A549 treated with RU486 at 1 μM for 4 hours (cell line): Measurements from ENCODE around the gene UBE2M. TPM values are rescaled to one million over a fixed set of nuclear protein-coding genes. Genes with fewer than 3 reads are reported as not detected.

ENCODE experiments used
- total RNA-seq: library from RNA; stranded (reverse); fragments of 200-300 nt; extraction: Qiagen RNA extraction; gene quantifications from 5 replicates; pipeline ENCODE4 v1.2.3, GENCODE V29; 2022; ENCODE audit warnings: low read depth

Gene UBE2M
- total RNA-seq = 139 to 187 TPM (median 143 TPM) in 5 replicates

DNA sequence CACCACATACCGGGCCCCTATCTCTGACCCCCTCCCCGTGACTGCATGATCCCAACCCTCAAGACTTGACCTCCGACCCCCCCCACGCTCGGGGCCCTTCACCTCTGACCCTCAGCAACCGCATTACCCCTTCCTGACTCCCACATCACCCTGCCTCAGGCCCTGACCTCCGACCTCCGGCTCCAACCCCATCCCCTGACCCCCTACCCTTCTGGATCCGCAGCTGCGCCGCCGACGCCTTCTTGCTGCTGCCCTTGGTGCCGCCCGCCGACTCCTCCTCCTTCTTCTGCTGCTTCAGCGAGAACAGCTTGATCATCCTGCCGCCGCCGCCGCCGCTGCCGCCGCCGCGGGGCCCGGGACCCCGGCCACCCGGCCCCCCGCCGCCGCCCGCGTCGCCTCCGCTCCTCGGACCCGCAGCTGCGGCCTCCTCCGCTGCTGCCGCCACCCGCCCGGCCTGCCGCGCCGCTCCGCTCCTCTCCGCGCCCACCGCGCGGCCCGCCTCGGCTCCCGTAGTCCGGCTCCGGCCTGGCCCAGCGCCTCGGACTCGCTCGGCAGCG, at the start of gene UBE2M:
Gene UBE2M, minus strand, starts transcription at position 546 of the 557 bp plus-strand sequence. Its CDS starts 230 bp downstream, at position 316.

DNA sequence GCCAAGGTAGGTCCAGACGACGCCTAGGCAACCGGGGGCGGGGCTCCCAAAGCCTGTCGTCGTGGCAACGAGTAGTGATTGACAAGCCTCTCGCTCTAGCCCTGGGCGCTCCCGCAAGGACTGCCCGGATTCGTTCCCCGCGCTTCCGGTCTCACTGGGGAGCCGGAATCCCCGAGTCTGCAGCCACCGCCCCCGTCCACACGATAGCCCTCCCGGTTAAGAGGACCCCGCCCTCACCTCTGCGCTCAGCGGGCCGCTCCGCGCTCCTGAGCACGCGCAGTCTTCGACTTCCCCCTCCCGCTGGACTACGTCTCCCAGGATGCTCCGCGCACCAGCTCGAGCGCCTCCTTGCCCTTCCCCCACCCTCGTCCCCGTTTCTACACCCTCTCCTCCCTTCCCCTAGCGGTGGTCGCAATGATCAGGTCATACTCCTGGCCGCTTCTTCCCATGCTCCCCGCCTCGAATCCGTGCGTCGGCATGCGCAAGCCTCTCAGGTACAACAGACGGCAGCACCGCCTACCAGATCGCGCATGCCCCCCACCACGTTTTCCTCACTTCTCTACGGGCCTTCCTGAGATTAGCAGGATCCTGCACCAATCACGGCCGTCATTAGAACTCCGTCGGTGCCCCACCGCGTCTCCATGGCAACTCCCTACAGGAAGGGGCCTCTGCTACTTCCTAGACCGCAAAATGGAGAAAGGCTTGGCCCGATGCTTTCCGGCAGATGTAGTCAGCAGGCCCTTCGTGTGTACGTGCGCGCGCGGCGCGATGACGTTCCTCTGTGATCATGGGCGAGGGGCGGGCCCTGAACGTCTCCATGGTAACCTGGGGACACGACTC, 14.6 kb upstream of the UBE2M start, which contains the start of gene MZF1:
Gene MZF1, minus strand, starts transcription at position 518 of the 840 bp plus-strand sequence. CDS start 1,946 bp downstream, outside the sequence.

DNA sequence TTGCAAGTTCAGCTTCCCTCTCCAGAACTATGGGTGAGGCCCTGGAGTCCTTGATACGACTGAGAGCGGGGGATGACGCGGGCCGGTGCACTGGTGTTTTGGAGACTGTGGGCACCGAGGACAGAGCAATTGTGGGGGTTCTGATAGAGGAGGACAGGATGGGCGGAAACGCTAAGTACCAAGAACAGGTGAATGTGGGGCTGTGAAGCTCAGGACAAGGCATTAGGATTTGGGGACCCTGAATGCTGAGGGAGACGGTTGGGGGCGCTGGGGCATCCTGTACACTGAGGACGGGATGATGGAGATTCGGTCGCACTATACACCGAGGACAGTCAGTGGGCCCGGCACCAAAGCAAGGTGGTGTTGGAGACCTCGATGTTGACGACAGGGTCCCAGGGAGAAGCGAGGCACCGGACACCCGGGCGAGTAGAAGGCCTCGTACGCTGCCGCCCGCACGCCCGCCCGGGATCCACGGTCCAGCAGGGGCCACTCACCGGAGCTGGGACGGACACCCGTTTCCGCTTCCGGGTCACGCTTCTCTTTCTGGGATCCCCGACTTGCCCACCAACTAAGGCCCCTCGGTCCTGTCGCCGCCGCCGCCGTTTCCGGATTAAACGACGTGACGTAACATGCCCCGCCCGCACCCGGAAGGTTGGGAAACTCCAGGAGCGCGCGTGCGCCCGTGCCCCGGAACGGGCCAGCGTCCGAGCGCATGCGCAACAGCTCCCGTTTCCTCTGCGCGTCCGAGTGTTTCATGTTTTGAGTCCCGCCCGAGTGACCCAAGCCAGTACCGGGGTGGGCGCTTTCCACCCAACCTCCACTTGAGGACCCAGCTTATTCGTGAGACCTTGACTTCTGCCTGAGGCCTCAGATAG, 3.7 kb downstream of the UBE2M start, which contains the start of gene CHMP2A:
Gene CHMP2A, minus strand, starts transcription at position 612 of the 875 bp plus-strand sequence. CDS start 893 bp downstream, outside the sequence.

DNA sequence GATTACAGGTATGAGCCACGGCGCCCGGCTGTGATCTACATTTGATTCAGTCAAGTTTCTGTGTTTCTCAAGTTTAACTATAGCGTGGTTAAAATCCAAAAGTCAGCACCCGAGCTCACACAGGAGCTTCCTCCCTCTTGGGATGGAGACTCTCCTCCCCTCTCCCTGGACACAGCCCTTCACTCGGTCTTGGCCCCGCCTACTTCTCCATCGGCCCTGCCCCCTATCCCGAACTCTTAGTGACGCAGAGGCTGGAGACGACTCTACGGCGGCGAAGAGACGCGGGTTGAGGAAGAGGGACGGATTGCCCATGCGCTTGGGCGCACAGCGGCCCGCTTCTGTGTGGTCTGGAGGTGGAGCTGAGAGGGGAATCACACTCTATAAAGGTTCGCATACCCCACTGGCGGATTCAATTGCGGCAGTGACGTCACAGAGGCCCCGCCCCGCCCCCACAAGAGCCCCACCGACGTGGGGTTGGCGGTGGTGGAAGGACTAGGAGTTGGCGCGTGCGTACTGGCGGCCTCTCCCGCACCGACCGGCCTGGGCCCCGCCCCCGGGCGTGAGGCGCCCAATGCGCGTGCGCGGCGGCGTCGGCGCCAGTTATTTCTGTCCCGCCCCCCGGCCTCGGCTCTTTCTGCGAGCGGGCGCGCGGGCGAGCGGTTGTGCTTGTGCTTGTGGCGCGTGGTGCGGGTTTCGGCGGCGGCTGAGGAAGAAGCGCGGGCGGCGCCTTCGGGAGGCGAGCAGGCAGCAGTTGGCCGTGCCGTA, 14.4 kb downstream of the UBE2M start, which contains the start of gene TRIM28:
Gene TRIM28, plus strand, starts transcription at position 239 of the 765 bp plus-strand sequence. CDS start 694 bp downstream, outside the sequence.

DNA sequence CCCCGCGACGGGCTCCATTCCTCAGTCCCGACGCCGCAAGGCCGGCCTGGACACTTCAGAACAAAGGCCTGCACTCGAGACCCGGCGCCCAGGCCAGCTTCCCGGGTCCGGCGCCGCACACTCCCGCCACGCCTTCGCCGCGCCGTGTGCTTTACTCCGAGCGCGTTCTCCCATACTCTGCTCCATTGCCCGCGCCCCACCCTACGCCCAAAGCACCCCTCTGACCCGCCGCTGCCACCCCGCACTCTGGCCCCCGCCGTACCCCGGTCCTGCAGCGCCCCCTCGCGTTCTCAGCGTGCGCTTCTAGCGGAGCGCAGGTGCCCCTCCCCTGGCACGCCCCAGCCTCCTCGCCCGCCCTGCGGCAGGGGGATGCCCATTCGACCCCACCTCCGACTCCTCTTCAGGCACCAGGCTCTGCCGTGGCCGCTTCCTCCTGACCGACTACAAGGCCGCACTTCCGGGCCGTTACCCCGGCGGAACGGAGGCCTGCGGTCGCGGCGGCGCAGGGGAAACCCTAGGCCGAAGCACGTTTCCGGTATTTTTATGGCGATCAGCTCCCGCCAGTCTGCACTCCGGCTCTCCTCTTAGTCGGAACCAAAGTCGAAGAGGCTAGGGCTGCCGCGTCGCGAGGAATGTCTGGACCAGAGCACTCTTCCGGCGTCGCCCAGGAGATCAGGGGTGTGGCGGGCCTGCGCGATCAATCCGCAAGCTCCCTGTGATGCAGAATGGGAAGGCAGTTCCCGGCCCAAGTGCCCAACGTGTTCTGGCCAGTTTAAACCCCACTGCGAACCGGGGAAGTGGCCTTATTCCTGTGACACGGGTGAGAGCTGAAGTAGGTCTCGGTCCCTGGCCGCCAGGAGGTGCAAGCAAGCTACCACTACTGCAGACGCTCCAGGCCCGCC, 38.8 kb downstream of the UBE2M start, which contains the start of gene ZBTB45:
Gene ZBTB45, minus strand, starts transcription at position 456 of the 902 bp plus-strand sequence. CDS start 2,137 bp downstream, outside the sequence.

DNA sequence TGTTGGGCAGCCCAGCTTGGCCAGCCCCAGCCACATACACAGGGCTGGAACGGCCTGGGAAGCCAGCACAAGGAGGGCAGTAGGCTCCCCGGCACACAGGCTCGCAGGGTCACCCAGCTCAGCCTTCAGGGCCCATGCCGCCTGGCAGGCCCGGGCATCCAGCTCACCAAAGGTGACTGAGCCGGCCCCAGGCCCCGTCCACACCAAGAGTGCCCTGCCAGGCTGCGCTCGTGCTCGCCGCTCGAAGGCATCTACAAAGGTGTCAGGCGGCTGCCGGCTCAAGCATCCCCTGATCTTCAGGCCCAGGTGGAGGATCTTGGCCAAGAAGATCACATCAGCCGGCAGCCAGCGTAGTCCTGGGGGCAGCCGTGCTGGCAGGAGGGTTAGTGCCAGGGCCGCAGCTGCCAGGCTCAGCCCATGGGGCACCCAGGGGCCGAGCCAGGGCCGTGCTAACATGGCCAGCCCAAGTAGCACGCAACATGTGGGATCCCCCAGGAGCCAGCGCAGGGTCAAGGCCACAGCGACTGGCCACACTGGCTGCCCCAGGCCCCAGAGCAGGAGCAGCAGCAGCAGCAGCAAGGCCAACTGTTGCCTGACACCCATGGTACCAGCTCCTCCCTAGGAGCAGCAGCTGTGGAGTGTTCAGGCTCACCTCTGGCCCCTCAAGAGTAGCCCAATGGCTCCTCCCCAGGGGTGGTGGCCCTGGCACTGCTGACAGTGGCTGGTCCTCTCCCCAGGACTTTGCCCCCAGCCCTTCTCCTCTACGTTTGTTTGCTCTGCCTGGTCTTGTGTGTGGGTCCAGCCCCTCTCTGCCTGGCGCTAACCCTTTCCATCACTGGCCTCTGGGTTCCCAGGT, 46.8 kb downstream of the UBE2M start, which contains the start of gene SLC27A5:
Gene SLC27A5, minus strand, starts transcription at position 640 of the 856 bp plus-strand sequence. Its CDS starts 37 bp downstream, at position 603.

Other genes starting within 250 kb of the UBE2M start
- 2.4 to 3.0 TPM (median 2.6 TPM) in 5 replicates for gene ZSCAN22, start 231.6 kb downstream of the UBE2M start, total RNA-seq
- 8.1 to 17.1 TPM (median 13.2 TPM) in 5 replicates for gene A1BG, start 205.1 kb downstream of the UBE2M start, total RNA-seq
- gene ZNF497, start 195.9 kb downstream of the UBE2M start, total RNA-seq = 0.80 to 1.8 TPM (median 1.5 TPM) in 5 replicates
- 0.79 to 1.8 TPM (median 1.5 TPM) in 5 replicates for gene ZNF837, start 177.6 kb downstream of the UBE2M start, total RNA-seq
- 2,154 to 2,606 TPM (median 2,462 TPM) in 5 replicates for gene RPS5, start 171.3 kb downstream of the UBE2M start, total RNA-seq
- gene RNF225, start 163.0 kb downstream of the UBE2M start, total RNA-seq = 0.23 to 0.63 TPM (median 0.27 TPM) in 3 of 5 replicates, not detected in the others
- gene ZNF584, start 150.0 kb downstream of the UBE2M start, total RNA-seq = 17.9 to 21.0 TPM (median 19.6 TPM) in 5 replicates
- gene ZNF132, start 118.5 kb downstream of the UBE2M start, total RNA-seq = 0.09 to 0.16 TPM (median 0.12 TPM) in 4 of 5 replicates, not detected in the other
- gene ZNF324B, start 107.0 kb downstream of the UBE2M start, total RNA-seq = 5.4 to 7.6 TPM (median 6.7 TPM) in 5 replicates
- gene ZNF324, start 91.5 kb downstream of the UBE2M start, total RNA-seq = 8.5 to 10.1 TPM (median 9.6 TPM) in 5 replicates
- gene ZNF446, start 82.3 kb downstream of the UBE2M start, total RNA-seq = 10.8 to 14.0 TPM (median 11.5 TPM) in 5 replicates
- gene SLC27A5, start 46.6 kb downstream of the UBE2M start, total RNA-seq = 20.2 to 31.0 TPM (median 29.2 TPM) in 5 replicates
- gene ZBTB45, start 38.8 kb downstream of the UBE2M start, total RNA-seq = 11.1 to 21.2 TPM (median 17.9 TPM) in 5 replicates
- 618 to 908 TPM (median 657 TPM) in 5 replicates for gene TRIM28, start 14.5 kb downstream of the UBE2M start, total RNA-seq
- 187 to 221 TPM (median 197 TPM) in 5 replicates for gene CHMP2A, start 3.5 kb downstream of the UBE2M start, total RNA-seq
- 9.0 to 18.1 TPM (median 14.8 TPM) in 5 replicates for gene MZF1, start 14.7 kb upstream of the UBE2M start, total RNA-seq